Measurements from ENCODE around the gene ST6GALNAC1.
"Not testable (repeated sequence)": the region's sequence is repeated elsewhere in the genome, so short reads cannot be mapped to it uniquely, and the experiment has no call there.

The ST6GALNAC1 gene

GRCh38 chr17:76611080-76611749 is 32.3 kb downstream of the ST6GALNAC1 start:
- not testable (repeated sequence) for DNase-seq

DNA sequence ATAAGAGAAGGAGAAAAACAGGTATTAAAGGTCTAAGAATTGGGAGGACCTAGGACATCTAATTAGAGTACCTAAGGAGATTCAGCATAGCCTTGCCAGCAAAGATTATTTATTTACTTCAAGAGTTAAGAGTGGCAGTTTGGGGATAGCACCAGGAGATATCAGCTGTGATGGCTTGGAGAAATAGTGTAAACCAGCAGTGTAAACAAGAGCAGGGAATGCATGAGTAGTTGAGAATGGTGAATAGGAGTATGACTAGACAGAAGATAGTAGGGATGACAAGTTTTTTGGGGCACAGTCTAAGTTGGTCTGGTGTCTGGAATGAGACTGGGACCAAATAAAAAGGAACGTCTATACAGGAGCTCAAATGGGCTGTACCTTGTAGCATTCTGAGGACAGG is 36.9 kb downstream of the ST6GALNAC1 start:
- not testable (repeated sequence) for DNase-seq

GRCh38 chr17:76601065-76601464 is 42.5 kb downstream of the ST6GALNAC1 start:
- DNase-seq = no peak

DNA sequence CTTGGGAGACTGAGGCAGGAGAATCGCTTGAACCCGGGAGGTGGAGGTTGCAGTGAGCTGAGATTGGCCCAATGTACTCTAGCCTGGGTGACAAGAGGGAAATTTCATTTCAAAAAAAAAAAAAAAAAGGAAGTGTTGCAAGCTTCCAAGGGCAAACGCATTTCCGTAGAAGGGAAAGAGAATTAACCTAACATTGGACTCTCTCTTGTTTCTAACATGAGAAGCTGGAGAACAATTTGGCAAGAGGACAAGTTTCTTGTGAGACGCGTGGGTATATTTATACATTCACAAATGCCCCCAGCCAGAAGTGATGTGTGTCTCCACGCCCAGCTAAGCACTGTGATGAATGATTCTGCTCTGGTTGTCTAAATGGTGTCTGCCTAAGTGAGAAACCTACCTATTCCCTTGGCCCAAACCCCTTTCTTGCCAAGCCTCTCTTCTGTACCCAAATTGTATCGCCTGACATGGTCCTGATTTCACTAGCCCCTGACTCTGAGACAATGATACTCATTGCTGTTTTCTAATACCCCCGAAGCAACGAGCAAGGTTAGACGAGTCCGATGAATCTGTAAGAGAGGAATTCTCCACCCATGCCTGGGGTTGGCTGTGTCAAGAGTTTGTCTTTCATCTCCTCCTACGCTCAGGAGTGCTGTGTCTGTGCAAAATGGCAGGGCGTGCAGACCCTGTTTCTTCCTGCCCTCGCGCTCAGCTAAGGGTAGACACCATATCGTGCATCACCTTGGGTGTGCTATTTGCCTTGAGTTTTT is 43.7 kb downstream of the ST6GALNAC1 start:
- no peak for DNase-seq

DNA sequence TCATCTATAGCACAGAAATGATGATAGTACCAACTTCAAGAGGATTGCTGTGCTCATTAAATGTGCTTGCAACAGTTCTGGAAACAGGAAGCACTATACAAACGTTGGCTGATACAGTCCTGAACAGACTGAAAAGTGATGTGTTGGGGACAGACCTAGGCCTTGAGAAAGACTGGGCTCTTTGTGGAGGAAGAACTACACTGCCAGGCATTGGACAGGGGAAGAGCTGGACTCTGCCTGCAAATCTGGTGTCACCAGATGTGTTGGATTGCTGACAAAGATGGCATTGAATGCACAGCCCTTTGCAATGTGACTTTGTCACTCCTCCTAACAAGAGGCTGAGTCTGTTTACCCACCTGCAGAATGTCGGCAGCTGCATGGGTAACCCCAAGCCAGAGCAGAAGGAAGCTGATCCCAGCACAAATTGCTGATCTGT is 45.5 kb downstream of the ST6GALNAC1 start:
- DNase-seq = no peak

- no peak for DNase-seq
These were observed 46.2 kb downstream of the ST6GALNAC1 start for GRCh38 chr17:76597156-76598003.

DNA sequence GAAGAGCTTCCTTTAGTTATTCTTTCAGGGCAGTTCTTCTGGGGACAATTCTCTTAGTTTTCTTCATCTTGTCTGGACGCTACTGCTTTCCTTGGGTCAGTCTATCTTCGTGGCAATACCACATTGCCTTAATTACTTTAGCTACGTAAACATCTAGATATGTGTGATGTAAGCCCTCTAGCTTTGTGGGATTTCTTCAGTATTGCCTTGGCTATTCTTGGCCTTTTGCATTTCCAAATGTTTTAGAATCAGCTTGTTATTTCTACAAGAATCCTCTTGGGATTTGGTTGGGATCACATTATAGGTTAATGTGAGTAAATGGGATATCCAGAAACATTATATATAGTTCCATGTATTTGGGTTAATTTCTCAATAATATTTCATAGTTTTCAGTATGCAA is 48.9 kb downstream of the ST6GALNAC1 start:
- no peak for DNase-seq

GRCh38 chr17:76593959-76594358 is 49.6 kb downstream of the ST6GALNAC1 start:
- no peak for DNase-seq

GRCh38 chr17:76593384-76593826 is 50.2 kb downstream of the ST6GALNAC1 start:
- no peak for DNase-seq

DNA sequence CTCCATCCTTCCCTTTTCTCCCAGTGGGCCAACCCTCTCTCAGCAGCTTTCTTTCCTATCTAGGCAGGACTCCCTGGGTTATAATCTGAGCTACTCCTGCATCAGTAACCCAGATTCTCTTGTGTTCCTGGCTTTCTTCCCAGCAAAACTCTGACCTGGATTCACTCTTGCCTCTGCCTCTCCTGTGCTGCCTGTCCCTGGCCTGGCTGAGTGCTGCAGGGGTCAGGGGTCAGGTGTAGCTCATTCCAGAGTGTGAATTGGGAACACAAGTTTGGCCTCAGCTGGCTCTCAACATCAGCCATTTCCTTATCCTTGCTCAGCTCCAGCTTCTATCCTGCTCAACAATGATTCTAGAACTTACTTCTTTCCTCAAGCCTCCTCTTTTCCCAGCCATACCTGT is 55.4 kb downstream of the ST6GALNAC1 start:
- DNase-seq = no peak

DNA sequence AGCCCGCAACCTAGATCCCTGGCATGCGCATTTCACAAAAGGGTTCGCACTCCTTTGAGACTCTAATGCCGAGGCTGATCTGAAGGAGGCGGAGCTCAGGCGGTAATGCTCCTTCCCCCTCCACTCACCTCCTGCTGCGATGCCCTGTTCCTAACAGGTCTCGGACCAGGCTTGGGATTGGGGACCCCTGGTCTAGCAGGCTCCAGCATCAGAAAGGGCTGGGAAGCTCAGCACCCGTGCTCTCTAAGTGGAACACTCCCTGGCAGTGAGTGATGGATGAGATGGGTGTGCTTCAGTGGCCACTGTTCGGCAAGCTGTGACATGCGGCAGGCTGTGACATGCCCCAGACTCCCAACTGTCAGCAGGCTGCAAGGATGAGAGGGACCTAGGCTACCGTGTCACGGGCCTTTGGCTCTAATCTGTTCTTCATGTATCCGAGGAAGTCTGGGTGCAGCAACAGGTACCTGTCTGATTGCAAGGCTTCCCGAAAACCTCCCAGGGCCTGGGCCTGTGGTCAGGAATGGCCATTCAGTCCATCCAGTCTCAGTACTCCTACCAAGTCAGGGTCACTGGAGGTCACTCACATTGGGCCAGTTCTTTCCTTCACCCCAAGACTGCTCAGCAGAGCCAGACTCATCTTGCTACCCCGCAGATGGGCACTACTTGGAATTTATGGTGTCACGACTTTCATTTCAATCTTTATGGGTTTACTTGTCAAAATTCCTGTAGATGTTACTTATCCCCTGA is 56.6 kb downstream of the ST6GALNAC1 start:
- DNase-seq = no peak

- peak in 1 of 4 experiments; percentile 10 for DNase-seq
These were observed 57.6 kb downstream of the ST6GALNAC1 start, which contains the start of gene ST6GALNAC2 for GRCh38 chr17:76585649-76586593. ST6GALNAC2 (minus strand) TSS chr17:76585860; CDS start chr17:76585808, 52 bp downstream.

DNA sequence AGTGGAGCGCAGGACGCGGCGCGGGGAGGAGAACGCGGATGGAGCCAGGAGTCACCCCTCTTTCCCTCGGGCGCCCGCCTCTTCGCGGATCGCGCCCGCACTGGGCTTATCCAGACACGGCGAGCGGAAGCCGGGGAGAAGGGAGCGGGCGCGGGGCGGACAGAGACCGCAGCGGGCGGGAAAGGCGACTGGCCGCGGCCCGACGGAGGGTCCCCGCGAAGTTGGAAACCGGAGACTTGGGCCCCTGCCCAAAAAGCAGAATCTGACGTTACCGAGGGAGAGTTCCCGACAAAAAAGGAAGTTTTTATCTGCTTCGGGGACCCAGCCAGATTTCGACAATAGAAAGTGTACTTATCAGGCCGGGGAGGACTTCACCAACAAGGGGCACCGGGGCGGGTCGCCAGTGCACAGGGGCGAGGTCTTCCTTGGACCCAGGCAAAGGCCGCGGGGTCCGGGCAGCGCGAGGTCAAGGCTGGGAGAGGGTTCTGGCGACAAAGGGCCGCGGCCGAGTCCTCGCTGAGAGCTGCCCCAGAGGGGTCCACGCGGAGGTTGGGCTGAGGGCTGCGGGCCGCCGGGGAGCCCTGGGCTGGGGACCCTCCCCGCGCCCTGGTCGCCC is 58.4 kb downstream of the ST6GALNAC1 start:
- DNase-seq = no peak

- no peak for DNase-seq
These were observed 59.0 kb downstream of the ST6GALNAC1 start for GRCh38 chr17:76584427-76585032.

DNA sequence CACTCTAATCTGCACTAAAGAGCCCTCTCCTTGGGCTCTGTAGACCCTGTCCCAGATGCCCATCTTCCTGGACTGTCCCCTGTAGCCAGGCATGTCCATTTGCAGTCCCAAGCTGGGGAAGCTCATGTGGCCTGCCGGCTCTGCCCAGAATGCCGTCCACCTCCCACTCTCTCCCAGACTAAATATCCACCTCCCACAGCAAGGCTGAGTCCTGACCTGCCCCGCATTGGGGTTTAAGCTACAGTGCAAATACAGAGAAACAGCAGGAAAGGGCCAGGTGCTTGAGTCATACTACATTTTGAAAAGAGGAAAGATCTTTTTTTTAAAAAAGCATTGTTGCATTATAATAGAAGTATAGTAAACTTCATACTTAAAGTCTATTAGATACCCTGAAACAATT is 60.9 kb downstream of the ST6GALNAC1 start:
- no peak for DNase-seq

DNA sequence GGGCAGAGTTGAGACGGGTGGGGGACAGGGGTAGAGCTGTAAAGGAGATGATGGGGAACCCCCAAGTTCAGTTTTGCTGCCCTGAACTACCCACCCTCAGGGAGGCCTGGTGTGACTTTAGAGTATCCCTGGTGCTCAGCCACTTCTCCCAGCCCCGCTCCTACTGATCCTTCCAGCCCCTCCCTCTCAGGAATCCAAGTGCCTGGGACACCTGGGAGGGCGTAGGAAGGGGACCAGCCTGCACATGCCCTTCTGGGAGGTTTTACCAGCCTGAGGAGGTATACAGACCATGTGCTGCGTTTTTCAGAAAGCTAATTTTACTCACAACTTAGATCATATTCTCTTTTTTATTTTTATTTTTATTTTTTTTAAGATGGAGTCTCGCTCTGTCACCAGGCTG is 62.0 kb downstream of the ST6GALNAC1 start:
- DNase-seq = no peak

- no peak for DNase-seq
These were observed 64.3 kb downstream of the ST6GALNAC1 start for GRCh38 chr17:76579281-76579680.

- DNase-seq = no peak
These were observed 65.2 kb downstream of the ST6GALNAC1 start for GRCh38 chr17:76578376-76578775.

- no peak for DNase-seq
These were observed 65.7 kb downstream of the ST6GALNAC1 start for GRCh38 chr17:76577876-76578275.

GRCh38 chr17:76576189-76576588 is 67.4 kb downstream of the ST6GALNAC1 start:
- DNase-seq = no peak
